MM.1S (cell line): ENCODE data around the gene ANO2.

ENCODE experiments used
- DNase-seq: peaks from one replicate; pipeline ENCODE4 v3.0.0-alpha.2; 2015
- H2AFZ ChIP-seq: fragments of 300-600 bp; sonication (generic); 2 replicates; pipeline ENCODE4 v1.6.0; 2016; ENCODE audit warnings: antibody characterized with exemption, low read length
- H3F3A ChIP-seq: fragments of 300-600 bp; sonication (generic); 2 replicates; pipeline ENCODE4 v1.6.1; 2016; ENCODE audit warnings: mild to moderate bottlenecking, antibody characterized with exemption, low read length, moderate library complexity, mixed read lengths; ENCODE audit not compliant: insufficient read depth
- H3K27ac ChIP-seq: fragments of 300-600 bp; sonication (generic); 2 replicates; pipeline ENCODE4 v1.5.1; 2016; ENCODE audit warnings: mild to moderate bottlenecking, low read length
- H3K27me3 ChIP-seq: fragments of 300-600 bp; sonication (generic); replicated peaks from 2 replicates; pipeline ENCODE4 v1.6.0; 2016; ENCODE audit warnings: low read length; ENCODE audit not compliant: insufficient read depth
- H3K36me3 ChIP-seq: fragments of 300-600 bp; sonication (generic); replicated peaks from 2 replicates; pipeline ENCODE4 v1.6.1; 2016; ENCODE audit warnings: mild to moderate bottlenecking, low read length, mixed read lengths; ENCODE audit not compliant: insufficient read depth
- H3K4me1 ChIP-seq: fragments of 300-600 bp; sonication (generic); 2 replicates; pipeline ENCODE4 v1.6.1; 2016; ENCODE audit warnings: low read length, mixed read lengths
- H3K4me2 ChIP-seq: fragments of 300-600 bp; sonication (generic); 2 replicates; pipeline ENCODE4 v1.6.0; 2016; ENCODE audit warnings: low read depth, low read length
- H3K4me3 ChIP-seq: fragments of 300-600 bp; sonication (generic); 2 replicates; pipeline ENCODE4 v1.5.1; 2016; ENCODE audit warnings: low read length, mixed read lengths
- H3K79me2 ChIP-seq: fragments of 300-600 bp; sonication (generic); 2 replicates; pipeline ENCODE4 v1.6.1; 2016; ENCODE audit warnings: mixed run types, low read length, mixed read lengths
- H3K9ac ChIP-seq: fragments of 300-600 bp; sonication (generic); 2 replicates; pipeline ENCODE4 v1.6.1; 2016; ENCODE audit warnings: low read length, mixed read lengths
- H3K9me2 ChIP-seq: fragments of 300-600 bp; sonication (generic); replicated peaks from 2 replicates; pipeline ENCODE4 v1.6.1; 2016; ENCODE audit warnings: mild to moderate bottlenecking, low read length, mixed read lengths; ENCODE audit not compliant: insufficient read depth
- H3K9me3 ChIP-seq: fragments of 300-600 bp; sonication (generic); replicated peaks from 2 replicates; pipeline ENCODE4 v1.6.1; 2016; ENCODE audit warnings: mild to moderate bottlenecking, low read length, mixed read lengths; ENCODE audit not compliant: insufficient read depth
- H4K20me1 ChIP-seq: fragments of 300-600 bp; sonication (generic); 2 replicates; pipeline ENCODE4 v1.6.1; 2016; ENCODE audit warnings: mild to moderate bottlenecking, low read length, moderate library complexity, mixed read lengths; ENCODE audit not compliant: insufficient read depth
- EZH2 ChIP-seq: fragments of 300-600 bp; sonication (generic); optimal IDR thresholded peaks from 2 replicates; pipeline ENCODE3; 2017; ENCODE audit warnings: low read depth, mild to moderate bottlenecking, antibody characterized with exemption, low read length, mixed read lengths
- EZH2phosphoT487 ChIP-seq: fragments of 300-600 bp; sonication (generic); IDR thresholded peaks from 2 replicates; pipeline ENCODE4 v1.6.1; 2018; ENCODE audit warnings: antibody characterized with exemption, low read length
- TF ChIP-seq, protein P1 (sequence below): fragments of 300-600 bp; sonication (generic); IDR thresholded peaks from 2 replicates; pipeline ENCODE4 v1.5.1; 2016; ENCODE audit warnings: antibody characterized with exemption, low read length, mixed read lengths

ANO2 gene

DNA sequence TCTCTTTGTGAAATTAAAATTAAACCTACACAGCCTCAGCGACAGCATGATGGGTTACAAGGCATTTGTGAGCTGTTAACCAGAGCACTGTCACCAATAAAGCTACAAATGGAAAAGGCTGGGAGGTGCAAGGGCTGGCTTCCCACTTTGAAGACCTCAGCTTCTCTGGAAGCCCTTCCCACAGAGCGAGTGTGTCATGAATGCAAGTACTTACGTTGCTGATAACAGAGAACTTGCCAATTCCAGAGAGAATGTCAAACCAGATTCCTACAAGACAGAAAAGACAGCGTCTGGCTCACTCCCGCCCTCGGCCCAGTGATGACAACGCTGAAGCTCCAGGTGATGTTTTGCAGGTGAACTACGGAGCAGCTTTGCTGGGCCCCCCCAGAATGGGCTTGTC, 367.3 kb downstream of the ANO2 start:
- H3K27me3 ChIP-seq, result no peaks in the 10 kb centered on the region
- no peaks in the 10 kb centered on the region for H4K20me1 ChIP-seq
- H3K36me3 ChIP-seq, result no peaks in the 10 kb centered on the region
- no peak overlapping the region for H3K4me3 ChIP-seq
- H3K9me3 ChIP-seq, result no peaks in the 10 kb centered on the region
- no peak overlapping the region for H3K4me2 ChIP-seq
- H3K9ac ChIP-seq, result no peak overlapping the region
- no peak overlapping the region for H3K27ac ChIP-seq
- H2AFZ ChIP-seq, result no peak overlapping the region
- no peak for DNase-seq
- H3K79me2 ChIP-seq, result no peaks in the 10 kb centered on the region
- H3K4me1 ChIP-seq, result no peaks in the 10 kb centered on the region
- no peaks in the 10 kb centered on the region for H3F3A ChIP-seq
- H3K9me2 ChIP-seq, result no peaks in the 10 kb centered on the region
- TF ChIP-seq EZH2, result no peak
- TF ChIP-seq, protein P1, sequence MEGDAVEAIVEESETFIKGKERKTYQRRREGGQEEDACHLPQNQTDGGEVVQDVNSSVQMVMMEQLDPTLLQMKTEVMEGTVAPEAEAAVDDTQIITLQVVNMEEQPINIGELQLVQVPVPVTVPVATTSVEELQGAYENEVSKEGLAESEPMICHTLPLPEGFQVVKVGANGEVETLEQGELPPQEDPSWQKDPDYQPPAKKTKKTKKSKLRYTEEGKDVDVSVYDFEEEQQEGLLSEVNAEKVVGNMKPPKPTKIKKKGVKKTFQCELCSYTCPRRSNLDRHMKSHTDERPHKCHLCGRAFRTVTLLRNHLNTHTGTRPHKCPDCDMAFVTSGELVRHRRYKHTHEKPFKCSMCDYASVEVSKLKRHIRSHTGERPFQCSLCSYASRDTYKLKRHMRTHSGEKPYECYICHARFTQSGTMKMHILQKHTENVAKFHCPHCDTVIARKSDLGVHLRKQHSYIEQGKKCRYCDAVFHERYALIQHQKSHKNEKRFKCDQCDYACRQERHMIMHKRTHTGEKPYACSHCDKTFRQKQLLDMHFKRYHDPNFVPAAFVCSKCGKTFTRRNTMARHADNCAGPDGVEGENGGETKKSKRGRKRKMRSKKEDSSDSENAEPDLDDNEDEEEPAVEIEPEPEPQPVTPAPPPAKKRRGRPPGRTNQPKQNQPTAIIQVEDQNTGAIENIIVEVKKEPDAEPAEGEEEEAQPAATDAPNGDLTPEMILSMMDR, result no peak
- TF ChIP-seq EZH2phosphoT487, result no peak

DNA sequence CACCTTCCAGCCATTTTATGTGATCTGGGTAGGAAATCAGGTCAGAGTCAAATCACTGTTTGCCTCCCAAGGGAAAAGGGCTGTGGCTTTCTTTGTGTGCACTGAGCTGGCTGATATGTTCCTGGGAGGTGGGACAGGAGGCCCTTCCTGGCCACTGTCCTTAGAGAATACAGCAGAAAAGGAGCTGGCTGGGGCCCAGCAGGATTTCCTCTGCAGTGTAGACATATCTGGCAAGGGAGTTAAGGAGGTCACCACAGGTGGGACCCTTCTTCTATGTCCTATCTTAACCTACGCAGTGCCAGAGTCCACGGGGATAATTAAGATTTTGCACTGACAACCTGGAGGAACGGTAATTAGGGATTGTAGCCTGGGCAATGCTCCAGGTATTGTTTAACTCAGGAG, 367.8 kb downstream of the ANO2 start:
- Histone ChIP-seq H4K20me1 (no peaks in the 10 kb centered on the region), H3K9me2 (no peaks in the 10 kb centered on the region), H3K79me2 (no peaks in the 10 kb centered on the region), H3F3A (no peaks in the 10 kb centered on the region), H3K36me3 (no peaks in the 10 kb centered on the region), H3K9me3 (no peaks in the 10 kb centered on the region), H2AFZ (no peak overlapping the region), H3K27ac (no peak overlapping the region), H3K4me2 (no peak overlapping the region), H3K4me1 (no peaks in the 10 kb centered on the region), H3K4me3 (no peak overlapping the region), H3K9ac (no peak overlapping the region), H3K27me3 (no peaks in the 10 kb centered on the region)
- TF ChIP-seq EZH2, result no peak
- TF ChIP-seq, protein P1, result no peak
- TF ChIP-seq EZH2phosphoT487, result no peak
- DNase-seq, result no peak

DNA sequence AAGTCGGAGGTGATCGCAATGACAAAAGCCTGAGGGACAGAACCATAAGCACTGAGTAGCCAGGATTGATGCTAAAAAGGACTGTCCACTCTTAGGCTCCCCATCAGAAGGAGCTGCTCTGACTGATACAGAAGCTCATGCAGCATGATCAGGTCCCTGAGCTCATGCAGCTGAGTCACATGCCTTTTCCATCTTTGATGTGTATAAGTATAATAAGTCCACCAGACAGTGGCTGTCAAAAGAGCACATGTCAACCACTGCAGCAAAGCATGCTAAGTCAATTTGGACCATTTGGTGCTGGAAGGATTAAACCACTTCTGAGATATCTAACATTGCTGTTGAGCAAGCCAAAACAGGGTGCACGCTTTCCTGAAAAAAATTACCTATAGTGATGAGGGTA, 369.1 kb downstream of the ANO2 start:
- H3K4me2 ChIP-seq, result no peak overlapping the region
- H4K20me1 ChIP-seq, result no peaks in the 10 kb centered on the region
- no peaks in the 10 kb centered on the region for H3F3A ChIP-seq
- H3K79me2 ChIP-seq, result no peaks in the 10 kb centered on the region
- DNase-seq, result no peak
- no peaks in the 10 kb centered on the region for H3K4me1 ChIP-seq
- H3K9me3 ChIP-seq, result no peaks in the 10 kb centered on the region
- H3K9ac ChIP-seq, result no peak overlapping the region
- H3K36me3 ChIP-seq, result no peaks in the 10 kb centered on the region
- H3K27me3 ChIP-seq, result no peaks in the 10 kb centered on the region
- H2AFZ ChIP-seq, result no peak overlapping the region
- H3K27ac ChIP-seq, result no peak overlapping the region
- TF ChIP-seq, protein P1, result no peak
- no peak for TF ChIP-seq EZH2phosphoT487
- no peak for TF ChIP-seq EZH2
- H3K4me3 ChIP-seq, result no peak overlapping the region
- H3K9me2 ChIP-seq, result no peaks in the 10 kb centered on the region

DNA sequence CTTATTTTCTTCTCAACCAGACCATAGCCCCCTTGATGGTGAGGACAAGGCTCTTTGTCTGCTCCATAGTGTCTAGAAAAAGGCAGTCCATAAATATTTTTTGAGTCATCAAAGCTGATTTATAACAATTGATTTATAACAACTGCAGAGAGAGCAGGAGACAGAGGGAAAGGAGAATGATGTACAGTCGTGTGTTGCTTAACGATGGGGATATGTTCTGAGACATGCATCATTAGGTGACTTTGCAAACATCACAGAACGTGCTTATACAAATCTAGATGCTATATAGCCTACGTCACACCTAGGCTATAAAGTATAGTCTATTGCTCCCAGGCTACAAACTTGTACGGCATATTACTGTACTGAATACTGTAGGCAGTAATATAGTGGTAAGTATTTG, 369.8 kb downstream of the ANO2 start:
- no peaks in the 10 kb centered on the region for H4K20me1 ChIP-seq
- H3K4me1 ChIP-seq, result no peaks in the 10 kb centered on the region
- H3K4me2 ChIP-seq, result no peak overlapping the region
- TF ChIP-seq EZH2phosphoT487, result no peak
- TF ChIP-seq, protein P1, result no peak
- no peak for TF ChIP-seq EZH2
- H3K9me2 ChIP-seq, result no peaks in the 10 kb centered on the region
- H3K9me3 ChIP-seq, result no peaks in the 10 kb centered on the region
- H3K79me2 ChIP-seq, result no peaks in the 10 kb centered on the region
- H2AFZ ChIP-seq, result no peak overlapping the region
- DNase-seq, result no peak
- H3K27me3 ChIP-seq, result no peaks in the 10 kb centered on the region
- H3K36me3 ChIP-seq, result no peaks in the 10 kb centered on the region
- H3F3A ChIP-seq, result no peaks in the 10 kb centered on the region
- no peak overlapping the region for H3K27ac ChIP-seq
- no peak overlapping the region for H3K4me3 ChIP-seq
- no peak overlapping the region for H3K9ac ChIP-seq
